ENCODE measurements around the gene GRIK1. TPM values are rescaled to one million over a fixed set of nuclear protein-coding genes. Genes with fewer than 3 reads are reported as not detected.

Gene GRIK1
- total RNA-seq, 2 donors from 2014 or later: 0.36 TPM; not detected in 1

DNA sequence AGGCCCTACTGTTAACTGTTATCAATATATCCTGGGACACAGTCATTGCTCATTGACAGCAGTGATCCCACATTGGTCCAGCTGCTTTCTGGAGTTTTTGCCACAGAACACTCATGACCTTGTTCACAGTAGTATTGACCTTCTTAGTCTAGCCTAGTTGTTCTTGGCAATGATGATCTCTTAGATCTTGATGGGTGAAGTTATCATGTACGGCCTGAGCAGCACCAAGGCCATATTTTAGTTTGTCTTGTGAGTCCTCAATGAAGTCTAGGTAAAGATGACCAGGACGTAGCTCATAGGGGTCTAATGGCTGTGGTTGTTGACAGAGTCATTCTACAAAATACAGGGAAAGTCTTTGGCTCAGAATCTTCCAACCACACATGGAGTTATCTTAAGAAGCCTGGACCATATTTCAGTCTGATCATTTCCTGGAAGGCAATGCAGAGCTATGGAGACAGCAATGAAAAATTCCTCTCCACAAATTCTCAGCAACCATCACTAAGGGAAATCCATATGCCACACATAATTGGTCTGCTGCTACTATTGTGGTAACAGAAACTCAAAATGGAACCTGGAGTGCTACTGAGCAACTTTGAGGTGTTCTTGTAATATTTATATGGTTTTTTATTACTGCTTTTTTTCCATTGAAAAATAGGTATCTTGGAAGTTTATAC, 279.6 kb downstream of the GRIK1 start:
- no peak for DNase-seq (ENCODE audit: low spot score)
- no peak for TF ChIP-seq POLR2A (IDR thresholded peaks at IDR 0.05)
- TF ChIP-seq, protein P1, sequence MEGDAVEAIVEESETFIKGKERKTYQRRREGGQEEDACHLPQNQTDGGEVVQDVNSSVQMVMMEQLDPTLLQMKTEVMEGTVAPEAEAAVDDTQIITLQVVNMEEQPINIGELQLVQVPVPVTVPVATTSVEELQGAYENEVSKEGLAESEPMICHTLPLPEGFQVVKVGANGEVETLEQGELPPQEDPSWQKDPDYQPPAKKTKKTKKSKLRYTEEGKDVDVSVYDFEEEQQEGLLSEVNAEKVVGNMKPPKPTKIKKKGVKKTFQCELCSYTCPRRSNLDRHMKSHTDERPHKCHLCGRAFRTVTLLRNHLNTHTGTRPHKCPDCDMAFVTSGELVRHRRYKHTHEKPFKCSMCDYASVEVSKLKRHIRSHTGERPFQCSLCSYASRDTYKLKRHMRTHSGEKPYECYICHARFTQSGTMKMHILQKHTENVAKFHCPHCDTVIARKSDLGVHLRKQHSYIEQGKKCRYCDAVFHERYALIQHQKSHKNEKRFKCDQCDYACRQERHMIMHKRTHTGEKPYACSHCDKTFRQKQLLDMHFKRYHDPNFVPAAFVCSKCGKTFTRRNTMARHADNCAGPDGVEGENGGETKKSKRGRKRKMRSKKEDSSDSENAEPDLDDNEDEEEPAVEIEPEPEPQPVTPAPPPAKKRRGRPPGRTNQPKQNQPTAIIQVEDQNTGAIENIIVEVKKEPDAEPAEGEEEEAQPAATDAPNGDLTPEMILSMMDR (IDR thresholded peaks at IDR 0.05): no peak
- TF ChIP-seq POLR2AphosphoS5 (IDR thresholded peaks at IDR 0.05): no peak
- no peaks in the 10 kb centered on the region for H3K27me3 ChIP-seq (replicated peaks; ENCODE audit: insufficient read depth)
- 100% methylated on average over 2 of the region's 2 CpGs for WGBS
- H3K4me3 ChIP-seq: no peak overlapping the region
- H3K9me3 ChIP-seq: no peaks in the 10 kb centered on the region
- no peaks in the 10 kb centered on the region for H3K36me3 ChIP-seq
- no peaks in the 10 kb centered on the region for H3K4me1 ChIP-seq (replicated peaks)
- intact Hi-C loops (cut with DNase I): no loop called here
- H3K27ac ChIP-seq: no peak overlapping the region

DNA sequence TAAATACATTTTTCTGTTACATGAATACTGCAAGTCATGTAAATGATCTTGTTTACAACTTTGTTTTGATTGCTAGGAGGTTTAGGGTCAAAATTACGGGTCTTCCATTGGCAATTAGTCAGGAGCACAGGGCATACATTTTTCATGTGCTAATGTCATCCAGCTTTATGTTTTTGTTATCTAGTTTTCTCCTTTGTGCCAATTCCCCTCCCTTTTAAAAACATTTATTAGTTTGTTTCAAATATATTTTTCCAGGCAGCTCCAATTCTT, 280.9 kb downstream of the GRIK1 start:
- WGBS: 28% methylated on average over 1 of the region's 1 CpG
- Histone ChIP-seq H3K27ac (no peak overlapping the region), H3K36me3 (no peaks in the 10 kb centered on the region), H3K4me3 (no peak overlapping the region), H3K4me1 (replicated peaks) (no peaks in the 10 kb centered on the region), H3K27me3 (replicated peaks; ENCODE audit: insufficient read depth) (no peaks in the 10 kb centered on the region), H3K9me3 (no peaks in the 10 kb centered on the region)
- TF ChIP-seq, protein P1 (IDR thresholded peaks at IDR 0.05): no peak
- TF ChIP-seq POLR2A (IDR thresholded peaks at IDR 0.05): no peak
- no peak for TF ChIP-seq POLR2AphosphoS5 (IDR thresholded peaks at IDR 0.05)
- intact Hi-C loops (cut with DNase I): no loop called here
- no peak for DNase-seq (ENCODE audit: low spot score)

DNA sequence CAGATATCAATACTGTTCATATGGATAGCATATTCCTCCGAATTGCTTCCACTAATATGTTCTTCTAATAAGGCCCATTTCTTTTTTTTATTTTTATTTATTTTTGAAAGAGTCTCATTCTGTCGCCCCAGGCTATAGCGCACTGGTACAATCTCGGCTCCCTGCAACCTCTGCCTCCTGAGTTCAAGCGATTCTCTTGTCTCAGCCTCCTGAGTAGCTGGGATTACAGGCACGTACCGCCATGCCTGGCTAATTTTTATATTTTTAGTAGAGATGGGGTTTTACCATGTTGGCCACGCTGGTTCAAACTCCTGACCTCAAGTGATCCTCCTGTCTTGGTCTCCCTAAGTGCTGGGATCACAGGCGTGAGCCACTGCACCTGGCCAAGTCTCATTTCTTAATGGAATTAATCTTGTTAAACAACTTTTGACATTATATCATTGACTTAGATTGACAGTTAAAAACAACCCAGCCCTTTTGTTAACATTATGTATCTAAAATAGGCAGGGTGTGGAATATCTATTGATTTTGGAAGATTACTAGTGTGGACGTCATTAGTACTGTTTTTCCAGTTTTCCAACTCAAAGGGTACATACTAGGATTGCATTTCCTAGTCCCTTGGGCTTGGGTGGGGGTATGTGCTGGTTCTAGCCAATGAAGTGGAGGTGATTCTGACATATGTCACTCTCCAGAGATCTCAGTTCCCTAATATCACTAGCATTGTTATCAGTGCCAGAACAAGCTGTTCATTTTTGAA, 281.4 kb downstream of the GRIK1 start:
- Histone ChIP-seq H3K36me3 (no peaks in the 10 kb centered on the region), H3K27ac (no peak overlapping the region), H3K4me1 (replicated peaks) (no peaks in the 10 kb centered on the region), H3K27me3 (replicated peaks; ENCODE audit: insufficient read depth) (no peaks in the 10 kb centered on the region), H3K9me3 (no peaks in the 10 kb centered on the region), H3K4me3 (no peak overlapping the region)
- DNase-seq (ENCODE audit: low spot score): no peak
- no peak for TF ChIP-seq POLR2A (IDR thresholded peaks at IDR 0.05)
- intact Hi-C loops (cut with DNase I): no loop called here
- 96% methylated on average over 10 of the region's 10 CpGs for WGBS

GRCh38 chr21:29657240-29657989, 282.4 kb downstream of the GRIK1 start:
- intact Hi-C loops (cut with DNase I): no loop called here
- no peak for TF ChIP-seq POLR2AphosphoS5 (IDR thresholded peaks at IDR 0.05)
- TF ChIP-seq, protein P1 (IDR thresholded peaks at IDR 0.05): no peak
- TF ChIP-seq POLR2A (IDR thresholded peaks at IDR 0.05): no peak

DNA sequence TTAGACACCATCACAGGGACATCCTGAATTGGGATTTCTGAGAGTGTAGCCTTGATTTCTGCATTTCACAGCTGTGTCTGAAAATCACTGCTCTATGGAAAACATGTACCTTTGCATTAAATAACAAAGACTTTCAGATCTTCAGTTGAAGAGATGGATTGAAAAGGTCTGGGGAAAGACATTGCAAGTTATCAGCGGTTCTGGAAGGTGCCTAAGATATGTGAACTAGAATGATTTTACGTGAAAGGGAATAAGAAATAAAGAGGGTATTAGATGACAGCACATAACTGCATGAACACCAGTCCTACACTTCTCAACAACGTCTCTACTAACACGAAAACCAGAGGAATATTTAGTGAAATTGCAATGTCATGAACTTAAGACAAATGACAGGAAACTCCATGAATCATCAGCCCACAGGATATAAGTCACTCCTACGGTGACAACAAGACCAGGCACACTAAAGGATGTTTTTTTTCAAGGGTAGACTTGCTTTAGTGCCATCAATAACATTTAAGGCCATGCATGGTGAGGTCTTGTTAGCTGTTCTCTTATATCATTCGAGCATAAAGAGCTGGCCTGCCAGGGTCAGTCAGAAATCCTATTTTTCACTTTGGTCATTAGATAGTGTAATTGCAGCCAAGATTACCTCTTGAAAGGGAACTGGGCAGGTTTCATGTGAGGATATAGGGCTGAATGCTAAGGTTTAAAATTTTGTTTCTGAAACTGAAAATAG, 283.1 kb downstream of the GRIK1 start:
- Histone ChIP-seq H3K27me3 (replicated peaks; ENCODE audit: insufficient read depth) (no peaks in the 10 kb centered on the region), H3K9me3 (no peaks in the 10 kb centered on the region), H3K4me3 (no peak overlapping the region), H3K4me1 (replicated peaks) (no peaks in the 10 kb centered on the region), H3K27ac (no peak overlapping the region), H3K36me3 (no peaks in the 10 kb centered on the region)
- no peak for DNase-seq (ENCODE audit: low spot score)
- TF ChIP-seq POLR2A (IDR thresholded peaks at IDR 0.05) (no peak), POLR2AphosphoS5 (IDR thresholded peaks at IDR 0.05) (no peak)
- TF ChIP-seq, protein P1 (IDR thresholded peaks at IDR 0.05): no peak
- intact Hi-C loops (cut with DNase I): no loop called here
- WGBS: 64% methylated on average over 6 of the region's 6 CpGs

More at GRCh38 chr21:29657240-29657989, 282.4 kb downstream of the GRIK1 start:
- no peak overlapping the region for H3K4me3 ChIP-seq
- no peaks in the 10 kb centered on the region for H3K9me3 ChIP-seq
- 72% methylated on average over 9 of the region's 9 CpGs for WGBS
- H3K27me3 ChIP-seq (replicated peaks; ENCODE audit: insufficient read depth): no peaks in the 10 kb centered on the region
- no peak for DNase-seq (ENCODE audit: low spot score)
- no peaks in the 10 kb centered on the region for H3K4me1 ChIP-seq (replicated peaks)
- H3K36me3 ChIP-seq: no peaks in the 10 kb centered on the region
- no peak overlapping the region for H3K27ac ChIP-seq

Measured in prostate gland (tissue), 2 donors.